DMS79 (cell line): ENCODE results near the gene SAMHD1.
A peak's percentile ranks its signal among the peaks of the same experiment; 100 is the strongest.
"Not testable (repeated sequence)": the region's sequence is repeated elsewhere in the genome, so short reads cannot be mapped to it uniquely, and the experiment has no call there.

Experiments used
- DNase-seq: peaks from one replicate; lab custom pipeline; 2025; lab: John Stamatoyannopoulos, UW

SAMHD1 gene

DNA sequence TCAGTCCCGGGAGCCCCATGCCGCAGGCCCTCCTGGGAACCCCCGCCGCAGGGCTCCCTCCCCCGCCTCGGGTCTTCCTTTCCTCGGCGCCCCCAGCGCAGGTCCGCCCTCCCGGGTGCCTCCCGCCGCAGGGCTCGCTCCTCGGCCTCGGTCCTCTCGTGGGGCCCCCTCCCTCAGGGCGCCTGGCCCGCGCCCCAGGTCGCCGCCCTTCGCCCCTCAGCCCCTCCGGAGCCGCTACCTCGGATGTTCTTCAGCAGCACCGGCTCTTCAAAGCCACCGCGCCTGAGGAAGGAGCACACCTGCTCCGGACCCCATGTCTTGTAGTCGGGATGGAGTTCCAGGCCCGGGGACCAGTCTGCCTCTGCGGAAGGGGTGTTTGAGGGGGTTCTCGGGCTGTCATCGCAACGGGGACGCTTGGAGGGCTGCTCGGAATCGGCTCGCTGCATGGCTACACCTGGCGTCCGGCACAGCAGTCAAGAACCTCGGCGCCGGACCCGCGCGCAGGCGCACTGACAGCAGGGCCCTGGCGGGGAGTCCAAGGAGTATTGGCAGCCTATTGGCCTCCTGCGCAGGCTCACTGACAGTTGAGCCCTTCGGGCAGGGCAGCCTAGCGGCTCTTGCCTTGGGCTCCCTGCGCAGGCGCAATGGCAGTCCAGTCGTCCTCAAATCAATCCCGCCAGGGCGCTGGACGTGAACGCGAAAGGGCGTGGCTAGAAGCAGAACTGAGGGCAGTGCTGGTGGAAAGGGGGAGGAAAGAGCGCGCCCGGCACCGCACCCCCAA lies at the start of gene SAMHD1:
Gene SAMHD1, minus strand, starts transcription at position 511 of the 781 bp plus-strand sequence. Its CDS starts 65 bp downstream, at position 446.
- peak; percentile 91 for DNase-seq

DNA sequence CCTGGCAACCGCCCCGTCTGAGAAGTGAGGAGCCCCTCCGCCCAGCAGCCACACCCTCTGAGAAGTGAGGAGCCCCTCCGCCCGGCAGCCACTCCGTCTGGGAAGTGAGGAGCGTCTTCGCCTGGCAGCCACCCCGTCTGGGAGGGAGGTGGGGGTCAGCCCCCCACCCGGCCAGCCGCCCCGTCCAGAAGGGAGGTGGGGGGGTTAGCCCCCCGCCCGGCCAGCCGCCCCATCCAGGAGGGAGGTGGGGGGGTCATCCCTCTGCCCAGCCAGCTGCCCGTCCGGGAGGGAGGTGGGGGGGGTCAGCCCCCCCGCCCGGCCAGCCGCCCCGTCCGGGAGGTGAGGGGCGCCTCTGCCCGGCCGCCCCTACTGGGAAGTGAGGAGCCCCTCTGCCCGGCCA lies 48.7 kb upstream of the SAMHD1 start:
- not testable (repeated sequence) for DNase-seq

- no peak for DNase-seq
These were observed 47.1 kb upstream of the SAMHD1 start for GRCh38 chr20:36998652-36999051.

DNA sequence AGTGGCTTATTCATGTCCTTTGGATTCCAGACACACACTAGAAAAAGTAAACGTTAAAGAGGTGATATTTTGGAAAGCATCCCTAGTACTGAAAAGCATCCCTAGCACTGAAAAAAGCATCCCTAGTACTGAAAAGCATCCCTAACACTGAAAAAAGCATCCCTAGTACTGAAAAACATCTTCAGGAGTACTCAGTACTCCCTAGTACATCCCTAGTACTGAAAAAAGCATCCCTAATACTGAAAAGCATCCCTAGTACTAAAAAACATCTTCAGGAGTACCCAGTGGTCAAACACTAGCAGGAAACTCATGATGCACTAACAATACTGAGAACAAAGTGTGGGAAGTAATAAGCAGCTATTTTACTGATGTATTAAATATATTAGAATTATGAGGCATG lies 45.6 kb upstream of the SAMHD1 start:
- DNase-seq: no peak

- not testable (repeated sequence) for DNase-seq
These were observed 42.7 kb upstream of the SAMHD1 start for GRCh38 chr20:36994221-36994620.

DNA sequence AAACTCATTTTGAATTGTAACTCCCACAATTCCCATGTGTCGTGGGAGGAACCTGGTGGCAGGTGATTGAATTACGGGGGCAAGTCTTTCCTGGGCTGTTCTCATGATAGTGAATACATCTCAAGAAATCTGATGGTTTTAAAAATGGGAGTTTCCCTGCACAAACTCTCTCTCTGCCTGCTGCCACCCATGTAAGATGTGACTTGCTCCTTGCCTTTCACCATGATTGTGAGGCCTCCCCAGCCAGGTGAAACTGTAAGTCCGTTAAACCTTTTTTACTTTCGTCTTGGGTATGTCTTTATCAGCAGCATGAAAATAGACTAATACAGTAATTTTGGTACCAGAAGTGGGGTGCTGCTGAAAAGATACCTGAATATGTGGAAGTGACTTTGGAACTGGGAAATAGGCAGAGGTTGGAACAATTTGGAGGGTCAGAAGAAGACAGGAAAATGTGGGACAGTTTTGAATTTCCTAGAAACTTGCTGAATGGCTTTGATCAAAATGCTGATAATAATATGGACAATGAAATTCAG lies 41.4 kb upstream of the SAMHD1 start:
- no peak for DNase-seq

GRCh38 chr20:36991703-36992102 lies 40.2 kb upstream of the SAMHD1 start:
- DNase-seq: no peak

DNA sequence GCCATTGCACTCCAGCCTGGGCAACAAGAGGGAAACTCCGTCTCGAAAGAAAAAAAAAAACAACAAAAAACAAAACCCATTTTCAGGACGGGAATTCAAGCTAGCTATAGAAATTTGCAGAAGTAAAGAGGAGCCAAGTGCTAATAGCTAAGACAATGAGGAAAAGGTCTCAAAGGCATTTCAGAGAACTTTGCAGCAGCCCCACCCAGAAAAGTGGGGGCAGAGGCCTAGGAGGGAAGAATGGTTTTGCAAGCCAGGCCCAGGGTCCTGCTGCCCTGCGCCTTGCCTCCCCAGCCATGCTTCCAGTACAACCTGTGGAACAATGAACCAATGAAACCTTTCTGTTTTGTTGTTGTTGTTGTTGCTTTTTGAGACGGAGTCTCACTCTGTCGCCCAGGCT lies 38.3 kb upstream of the SAMHD1 start:
- no peak for DNase-seq

DNA sequence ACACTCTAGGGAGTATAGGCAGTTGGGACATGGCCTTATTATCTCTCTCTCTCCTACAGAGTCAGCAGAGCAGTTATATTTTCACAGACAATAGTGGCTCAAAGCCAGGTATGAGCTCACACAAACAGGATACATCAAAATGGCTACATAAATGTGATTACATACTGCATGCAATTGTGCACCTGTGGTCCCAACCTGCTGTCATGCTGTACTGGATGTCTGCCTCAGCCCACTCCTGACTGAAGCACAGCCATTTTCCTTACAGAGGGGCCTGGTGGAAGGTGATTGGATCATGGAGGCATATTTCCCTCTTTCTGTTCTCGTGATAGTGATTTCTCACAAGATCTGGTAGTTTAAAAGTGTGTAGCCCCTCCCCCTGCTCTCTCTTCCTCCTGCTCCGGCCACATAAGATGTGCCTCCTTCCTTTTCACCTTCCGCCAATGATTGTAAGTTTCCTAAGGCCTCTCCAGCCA lies 37.0 kb upstream of the SAMHD1 start:
- DNase-seq: no peak

DNA sequence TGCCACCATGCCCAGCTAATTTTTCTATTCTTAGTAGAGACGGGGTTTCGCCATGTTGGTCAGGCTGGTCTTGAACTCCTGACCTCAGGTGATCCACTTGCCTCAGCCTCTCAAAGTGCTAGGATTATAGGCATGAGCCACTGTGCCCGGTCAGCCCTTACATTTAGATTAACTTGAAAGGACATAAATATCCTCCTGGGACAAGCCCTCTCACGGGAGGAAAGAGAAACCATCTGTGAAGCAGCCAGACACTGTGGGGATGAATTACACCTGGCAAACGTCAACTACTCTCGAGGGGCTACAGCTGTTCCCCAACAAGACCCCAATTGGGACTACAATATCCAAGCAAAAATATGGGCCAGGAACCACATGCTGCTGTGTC lies 32.7 kb upstream of the SAMHD1 start:
- DNase-seq: no peak

- no peak for DNase-seq
These were observed 23.8 kb upstream of the SAMHD1 start for GRCh38 chr20:36975099-36975818.

GRCh38 chr20:36974660-36975059 lies 23.2 kb upstream of the SAMHD1 start:
- DNase-seq: no peak

GRCh38 chr20:36971103-36971502 lies 19.6 kb upstream of the SAMHD1 start:
- DNase-seq: no peak

- no peak for DNase-seq
These were observed 18.1 kb upstream of the SAMHD1 start for GRCh38 chr20:36969478-36970186.

DNA sequence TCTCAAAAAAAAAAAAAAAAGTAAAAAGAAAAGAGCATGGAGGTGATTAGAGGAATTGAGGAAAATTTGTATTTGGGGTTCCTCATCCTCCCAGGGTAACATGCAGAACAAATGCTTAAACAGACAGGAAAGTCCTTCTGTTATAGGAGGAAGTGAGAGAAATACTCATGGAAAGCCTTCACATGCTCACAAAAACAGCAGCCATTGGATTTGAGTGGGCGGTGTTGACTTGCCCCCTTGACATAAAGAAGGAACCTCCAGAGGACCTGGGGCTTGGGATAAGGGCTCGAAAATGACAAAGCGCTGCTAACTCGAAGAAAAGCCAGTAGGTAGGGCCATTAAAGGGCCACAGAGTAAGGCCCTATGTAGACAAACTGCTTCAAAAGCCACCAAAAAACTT lies 17.5 kb upstream of the SAMHD1 start:
- DNase-seq: no peak

- DNase-seq: no peak
These were observed 16.1 kb upstream of the SAMHD1 start for GRCh38 chr20:36967636-36968035.

DNA sequence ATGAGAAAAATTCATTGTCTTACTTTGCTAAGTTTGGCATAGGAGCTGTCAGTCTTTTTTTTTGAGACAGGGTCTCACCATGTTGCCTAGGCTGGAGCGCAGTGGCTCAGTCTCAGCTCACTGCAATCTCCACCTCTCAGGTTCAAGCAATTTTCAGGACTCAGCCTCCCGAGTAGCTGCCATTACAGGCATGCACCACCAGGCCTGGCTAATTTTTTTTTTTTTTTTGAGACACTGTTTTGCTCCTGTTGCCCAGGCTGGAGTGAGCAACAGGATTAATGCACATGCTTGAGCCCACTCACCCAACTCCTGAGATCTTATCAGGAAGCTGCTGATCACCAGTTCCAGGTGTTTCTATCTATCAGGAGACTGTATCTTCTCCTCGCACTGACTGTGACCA lies 15.5 kb upstream of the SAMHD1 start:
- DNase-seq: not testable (repeated sequence)

- not testable (repeated sequence) for DNase-seq
These were observed 10.9 kb upstream of the SAMHD1 start for GRCh38 chr20:36962354-36962941.

GRCh38 chr20:36959242-36959641 lies 7.7 kb upstream of the SAMHD1 start:
- no peak for DNase-seq

- DNase-seq: no peak
These were observed 6.6 kb upstream of the SAMHD1 start for GRCh38 chr20:36957875-36958667.

DNA sequence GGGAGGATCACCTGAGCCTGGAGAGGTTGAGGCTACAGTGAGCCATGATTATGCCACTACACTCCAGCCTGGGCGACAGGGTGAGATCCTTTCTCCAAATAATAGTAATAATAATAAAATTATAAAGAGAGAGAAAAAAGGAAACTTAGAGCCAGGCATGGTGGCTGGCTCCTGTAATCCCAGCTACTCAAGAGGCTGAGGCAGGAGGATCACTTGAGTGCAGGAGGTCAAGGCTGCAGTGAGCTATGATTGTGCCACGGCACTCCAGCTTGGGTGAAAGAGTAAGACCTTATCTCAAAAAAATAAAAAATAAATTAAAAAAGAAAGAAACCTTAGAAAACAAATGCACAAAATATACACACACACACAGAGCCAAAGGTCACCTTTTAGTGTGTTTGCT lies 5.2 kb upstream of the SAMHD1 start:
- DNase-seq: no peak
